IMR-90 (cell line): ENCODE data around the gene AKAP1.

Experiments
- FOS ChIP-seq: fragments of 150-350 bp; IDR thresholded peaks from 2 replicates; pipeline ENCODE4 v1.6.1; 2016; ENCODE audit warnings: low read depth, low read length
- POLR2A ChIP-seq: IDR thresholded peaks from 2 replicates; pipeline ENCODE4 v1.6.1; 2012; ENCODE audit warnings: mild to moderate bottlenecking, low read depth, low read length
- USF2 ChIP-seq: fragments of 150-350 bp; IDR thresholded peaks from 2 replicates; pipeline ENCODE4 v1.6.1; 2017; ENCODE audit warnings: mild to moderate bottlenecking, antibody characterized with exemption, low read length, low read depth
- TF ChIP-seq, protein P1 (sequence below): conservative IDR thresholded peaks from 2 replicates; pipeline ENCODE4 v1.5.1; 2012; ENCODE audit warnings: mild to moderate bottlenecking, low read depth, low read length, improper control_type of control experiment

DNA sequence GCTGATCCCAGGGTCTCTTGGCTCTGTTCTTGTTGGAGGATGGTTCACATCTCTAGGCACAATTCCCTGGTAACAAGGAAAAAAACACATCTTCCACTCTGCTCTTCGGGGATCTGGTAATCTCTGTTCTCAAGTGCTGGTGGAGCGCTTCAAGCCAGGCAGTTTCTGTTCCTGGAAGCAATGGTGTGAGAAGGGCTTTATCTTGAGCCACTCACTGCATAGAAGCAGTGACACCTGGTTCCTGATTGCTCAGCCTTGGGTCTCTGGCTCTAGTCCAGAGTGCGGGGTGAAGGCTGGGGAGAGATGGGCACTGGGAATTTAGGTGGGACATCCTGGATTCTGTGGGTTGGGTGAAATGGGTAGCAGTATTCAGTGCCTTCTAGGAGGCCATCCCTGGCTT lies 14.1 kb downstream of the AKAP1 start:
- TF ChIP-seq, protein P1, sequence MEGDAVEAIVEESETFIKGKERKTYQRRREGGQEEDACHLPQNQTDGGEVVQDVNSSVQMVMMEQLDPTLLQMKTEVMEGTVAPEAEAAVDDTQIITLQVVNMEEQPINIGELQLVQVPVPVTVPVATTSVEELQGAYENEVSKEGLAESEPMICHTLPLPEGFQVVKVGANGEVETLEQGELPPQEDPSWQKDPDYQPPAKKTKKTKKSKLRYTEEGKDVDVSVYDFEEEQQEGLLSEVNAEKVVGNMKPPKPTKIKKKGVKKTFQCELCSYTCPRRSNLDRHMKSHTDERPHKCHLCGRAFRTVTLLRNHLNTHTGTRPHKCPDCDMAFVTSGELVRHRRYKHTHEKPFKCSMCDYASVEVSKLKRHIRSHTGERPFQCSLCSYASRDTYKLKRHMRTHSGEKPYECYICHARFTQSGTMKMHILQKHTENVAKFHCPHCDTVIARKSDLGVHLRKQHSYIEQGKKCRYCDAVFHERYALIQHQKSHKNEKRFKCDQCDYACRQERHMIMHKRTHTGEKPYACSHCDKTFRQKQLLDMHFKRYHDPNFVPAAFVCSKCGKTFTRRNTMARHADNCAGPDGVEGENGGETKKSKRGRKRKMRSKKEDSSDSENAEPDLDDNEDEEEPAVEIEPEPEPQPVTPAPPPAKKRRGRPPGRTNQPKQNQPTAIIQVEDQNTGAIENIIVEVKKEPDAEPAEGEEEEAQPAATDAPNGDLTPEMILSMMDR: no peak
- TF ChIP-seq FOS (no peak), POLR2A (no peak), USF2 (no peak)
